Body of pancreas (tissue), 4 donors: ENCODE results near the gene HTATIP2.

Source experiments
- CTCF ChIP-seq, 7 experiments: fragments of 450-650 bp in 4 of 7; fragments of 200-600 bp in 3 of 7; sonication (generic) in 3 of 7; IDR thresholded peaks; one replicate each; pipeline ENCODE4 v1.5.1; 2016 to 2019; ENCODE audit warnings: antibody characterized with exemption in 7 of 7
- POLR2A ChIP-seq, 3 donors: fragments of 450-650 bp; IDR thresholded peaks; one replicate each; pipeline ENCODE4 v1.6.1; 2016; ENCODE audit warnings: antibody characterized with exemption in 3 of 3, mild to moderate bottlenecking in 2 of 3

GRCh38 chr11:20369826-20370225 is 6.3 kb downstream of the HTATIP2 start:
- TF ChIP-seq POLR2A (IDR thresholded peaks at IDR 0.05) (no peak), CTCF (IDR thresholded peaks at IDR 0.05) (no peak)
